Neural cell (in vitro differentiated cells): ENCODE data around the gene UQCC2. TPM values are rescaled to one million over a fixed set of nuclear protein-coding genes. Genes with fewer than 3 reads are reported as not detected.

ENCODE experiments used
- H2AFZ ChIP-seq: fragments of 200-600, 300-800 bp; sonication (generic), shearing (Covaris generic); 2 replicates; pipeline ENCODE4 v1.6.0; 2014; ENCODE audit warnings: low read depth, mild to moderate bottlenecking, antibody characterized with exemption, low read length, moderate library complexity
- H3F3A ChIP-seq: fragments of 200-600 bp; shearing (Covaris generic); 2 replicates; pipeline ENCODE4 v1.6.1; 2016; ENCODE audit warnings: mild to moderate bottlenecking, moderate library complexity, mixed read lengths, antibody characterized with exemption, low read length; ENCODE audit not compliant: insufficient read depth, poor library complexity, severe bottlenecking
- H3K27ac ChIP-seq: fragments of 200-600, 300-800 bp; sonication (generic), shearing (Covaris generic); 2 replicates; pipeline ENCODE4 v1.5.1; 2014; ENCODE audit warnings: mild to moderate bottlenecking, low read length, moderate library complexity
- H3K27me3 ChIP-seq: fragments of 300-800, 200-600 bp; sonication (generic), shearing (Covaris generic); 2 replicates; pipeline ENCODE4 v1.6.0; 2014; ENCODE audit warnings: mild to moderate bottlenecking, low read depth, low read length, moderate library complexity; ENCODE audit not compliant: insufficient read depth
- H3K36me3 ChIP-seq: fragments of 300-800, 200-600 bp; sonication (generic), shearing (Covaris generic); 2 replicates; pipeline ENCODE4 v1.5.1; 2014; ENCODE audit warnings: mild to moderate bottlenecking, antibody characterized with exemption, low read length, moderate library complexity; ENCODE audit not compliant: insufficient read depth
- H3K4me2 ChIP-seq: fragments of 300-800, 200-600 bp; sonication (generic), shearing (Covaris generic); 2 replicates; pipeline ENCODE4 v1.6.0; 2014; ENCODE audit warnings: mild to moderate bottlenecking, low read length
- H3K4me3 ChIP-seq: fragments of 300-800, 200-600 bp; sonication (generic), shearing (Covaris generic); 2 replicates; pipeline ENCODE4 v1.5.1; 2014; ENCODE audit warnings: mild to moderate bottlenecking, low read length, moderate library complexity
- H3K79me2 ChIP-seq: fragments of 200-600 bp; shearing (Covaris generic); replicated peaks from 2 replicates; pipeline ENCODE4 v1.6.0; 2014; ENCODE audit warnings: mild to moderate bottlenecking, low read length, moderate library complexity; ENCODE audit not compliant: insufficient read depth
- H3K9ac ChIP-seq: fragments of 300-800, 200-600 bp; sonication (generic), shearing (Covaris generic); 2 replicates; pipeline ENCODE4 v1.6.1; 2016; ENCODE audit warnings: mild to moderate bottlenecking, low read length, mixed read lengths
- H3K9me2 ChIP-seq: fragments of 200-600 bp; shearing (Covaris generic); 2 replicates; pipeline ENCODE4 v1.6.1; 2016; ENCODE audit warnings: mild to moderate bottlenecking, low read length, mixed read lengths; ENCODE audit not compliant: insufficient read depth
- H3K9me3 ChIP-seq: fragments of 200-600, 300-800 bp; sonication (generic), shearing (Covaris generic); 2 replicates; pipeline ENCODE4 v1.6.1; 2016; ENCODE audit warnings: mild to moderate bottlenecking, mixed run types, low read length, moderate library complexity, mixed read lengths
- H4K20me1 ChIP-seq: fragments of 200-600 bp; shearing (Covaris generic); 2 replicates; pipeline ENCODE4 v1.6.1; 2016; ENCODE audit warnings: mild to moderate bottlenecking, mixed run types; ENCODE audit not compliant: insufficient read depth
- EP300 ChIP-seq: fragments of 450-650 bp; conservative IDR thresholded peaks from 2 replicates; pipeline ENCODE4 v1.6.1; 2014; ENCODE audit warnings: antibody characterized with exemption, mild to moderate bottlenecking, moderate library complexity; ENCODE audit not compliant: poor library complexity, severe bottlenecking
- EZH2 ChIP-seq: fragments of 200-600, 300-800 bp; shearing (Covaris generic), sonication (generic); IDR thresholded peaks from 2 replicates; pipeline ENCODE4 v1.6.1; 2014; ENCODE audit warnings: antibody characterized with exemption, low read length, borderline replicate concordance, mild to moderate bottlenecking; ENCODE audit not compliant: insufficient read depth, poor library complexity, severe bottlenecking
- MXI1 ChIP-seq: fragments of 450-650 bp; conservative IDR thresholded peaks from 2 replicates; pipeline ENCODE4 v1.6.1; 2014; ENCODE audit warnings: antibody characterized with exemption, mild to moderate bottlenecking; ENCODE audit not compliant: poor library complexity, severe bottlenecking
- POLR2AphosphoS5 ChIP-seq: IDR thresholded peaks from 2 replicates; pipeline ENCODE4 v1.6.1; 2012
- RAD21 ChIP-seq: fragments of 450-650 bp; conservative IDR thresholded peaks from 2 replicates; pipeline ENCODE4 v1.6.1; 2014; ENCODE audit warnings: antibody characterized with exemption, mild to moderate bottlenecking, moderate library complexity
- SMC3 ChIP-seq: fragments of 450-650 bp; conservative IDR thresholded peaks from 2 replicates; pipeline ENCODE4 v1.6.1; 2014; ENCODE audit warnings: antibody characterized with exemption, mild to moderate bottlenecking, moderate library complexity; ENCODE audit not compliant: poor library complexity
- TAF1 ChIP-seq: IDR thresholded peaks from 2 replicates; pipeline ENCODE4 v1.6.1; 2012; ENCODE audit warnings: low read depth
- polyA plus RNA-seq: library from polyadenylated mRNA; depleted of rRNA; stranded (reverse); fragments of >200 nt; gene quantifications from 2 replicates; pipeline ENCODE4 v1.2.3, GENCODE V29; 2014
- TF ChIP-seq, protein P1 (sequence below): fragments of 450-650 bp; IDR thresholded peaks from 2 replicates; pipeline ENCODE4 v1.5.1; 2014; ENCODE audit warnings: antibody characterized with exemption, mild to moderate bottlenecking, moderate library complexity; ENCODE audit not compliant: poor library complexity, severe bottlenecking
- TF ChIP-seq, protein P2 (sequence below): IDR thresholded peaks from 2 replicates; pipeline ENCODE4 v1.6.1; 2012; ENCODE audit warnings: borderline replicate concordance

Gene UQCC2
- polyA plus RNA-seq, 1 donor from 2014 or later: 123 TPM

DNA sequence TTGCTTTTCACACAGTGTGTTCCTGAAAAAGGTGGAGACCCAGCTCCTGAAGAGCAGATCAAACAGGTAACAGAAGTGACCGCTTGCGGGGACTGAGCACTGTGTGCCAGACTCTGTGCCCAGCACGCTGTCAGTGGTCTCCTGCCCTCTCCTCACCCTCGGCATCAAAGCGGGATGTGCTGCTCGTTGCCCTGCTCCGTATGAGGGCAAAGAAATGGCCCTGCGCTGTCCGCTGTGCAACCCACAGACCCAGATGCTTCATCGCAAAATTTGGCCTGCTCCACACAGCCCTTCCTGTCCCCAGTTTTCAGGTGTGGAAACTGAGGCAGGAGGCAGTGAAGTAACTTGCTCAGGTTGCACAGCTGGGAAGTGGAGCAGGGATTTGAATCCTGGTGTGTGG lies 13.7 kb downstream of the UQCC2 start:
- Histone ChIP-seq H2AFZ (no peak overlapping the region), H3K9me2 (no peaks in the 10 kb centered on the region), H3K27me3 (no peaks in the 10 kb centered on the region), H3K27ac (no peak overlapping the region), H3F3A (no peaks in the 10 kb centered on the region), H3K79me2 (no peaks in the 10 kb centered on the region), H3K9ac (no peak overlapping the region), H3K36me3 (no peaks in the 10 kb centered on the region), H3K9me3 (no peaks in the 10 kb centered on the region), H3K4me2 (no peak overlapping the region), H4K20me1 (no peaks in the 10 kb centered on the region), H3K4me3 (no peak overlapping the region)
- no peak for TF ChIP-seq RAD21
- TF ChIP-seq, protein P1, sequence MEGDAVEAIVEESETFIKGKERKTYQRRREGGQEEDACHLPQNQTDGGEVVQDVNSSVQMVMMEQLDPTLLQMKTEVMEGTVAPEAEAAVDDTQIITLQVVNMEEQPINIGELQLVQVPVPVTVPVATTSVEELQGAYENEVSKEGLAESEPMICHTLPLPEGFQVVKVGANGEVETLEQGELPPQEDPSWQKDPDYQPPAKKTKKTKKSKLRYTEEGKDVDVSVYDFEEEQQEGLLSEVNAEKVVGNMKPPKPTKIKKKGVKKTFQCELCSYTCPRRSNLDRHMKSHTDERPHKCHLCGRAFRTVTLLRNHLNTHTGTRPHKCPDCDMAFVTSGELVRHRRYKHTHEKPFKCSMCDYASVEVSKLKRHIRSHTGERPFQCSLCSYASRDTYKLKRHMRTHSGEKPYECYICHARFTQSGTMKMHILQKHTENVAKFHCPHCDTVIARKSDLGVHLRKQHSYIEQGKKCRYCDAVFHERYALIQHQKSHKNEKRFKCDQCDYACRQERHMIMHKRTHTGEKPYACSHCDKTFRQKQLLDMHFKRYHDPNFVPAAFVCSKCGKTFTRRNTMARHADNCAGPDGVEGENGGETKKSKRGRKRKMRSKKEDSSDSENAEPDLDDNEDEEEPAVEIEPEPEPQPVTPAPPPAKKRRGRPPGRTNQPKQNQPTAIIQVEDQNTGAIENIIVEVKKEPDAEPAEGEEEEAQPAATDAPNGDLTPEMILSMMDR: no peak
- TF ChIP-seq TAF1: no peak
- TF ChIP-seq EP300: no peak
- TF ChIP-seq EZH2: no peak
- no peak for TF ChIP-seq MXI1
- TF ChIP-seq POLR2AphosphoS5: no peak
- TF ChIP-seq, protein P2, sequence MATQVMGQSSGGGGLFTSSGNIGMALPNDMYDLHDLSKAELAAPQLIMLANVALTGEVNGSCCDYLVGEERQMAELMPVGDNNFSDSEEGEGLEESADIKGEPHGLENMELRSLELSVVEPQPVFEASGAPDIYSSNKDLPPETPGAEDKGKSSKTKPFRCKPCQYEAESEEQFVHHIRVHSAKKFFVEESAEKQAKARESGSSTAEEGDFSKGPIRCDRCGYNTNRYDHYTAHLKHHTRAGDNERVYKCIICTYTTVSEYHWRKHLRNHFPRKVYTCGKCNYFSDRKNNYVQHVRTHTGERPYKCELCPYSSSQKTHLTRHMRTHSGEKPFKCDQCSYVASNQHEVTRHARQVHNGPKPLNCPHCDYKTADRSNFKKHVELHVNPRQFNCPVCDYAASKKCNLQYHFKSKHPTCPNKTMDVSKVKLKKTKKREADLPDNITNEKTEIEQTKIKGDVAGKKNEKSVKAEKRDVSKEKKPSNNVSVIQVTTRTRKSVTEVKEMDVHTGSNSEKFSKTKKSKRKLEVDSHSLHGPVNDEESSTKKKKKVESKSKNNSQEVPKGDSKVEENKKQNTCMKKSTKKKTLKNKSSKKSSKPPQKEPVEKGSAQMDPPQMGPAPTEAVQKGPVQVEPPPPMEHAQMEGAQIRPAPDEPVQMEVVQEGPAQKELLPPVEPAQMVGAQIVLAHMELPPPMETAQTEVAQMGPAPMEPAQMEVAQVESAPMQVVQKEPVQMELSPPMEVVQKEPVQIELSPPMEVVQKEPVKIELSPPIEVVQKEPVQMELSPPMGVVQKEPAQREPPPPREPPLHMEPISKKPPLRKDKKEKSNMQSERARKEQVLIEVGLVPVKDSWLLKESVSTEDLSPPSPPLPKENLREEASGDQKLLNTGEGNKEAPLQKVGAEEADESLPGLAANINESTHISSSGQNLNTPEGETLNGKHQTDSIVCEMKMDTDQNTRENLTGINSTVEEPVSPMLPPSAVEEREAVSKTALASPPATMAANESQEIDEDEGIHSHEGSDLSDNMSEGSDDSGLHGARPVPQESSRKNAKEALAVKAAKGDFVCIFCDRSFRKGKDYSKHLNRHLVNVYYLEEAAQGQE: no peak
- no peak for TF ChIP-seq SMC3

DNA sequence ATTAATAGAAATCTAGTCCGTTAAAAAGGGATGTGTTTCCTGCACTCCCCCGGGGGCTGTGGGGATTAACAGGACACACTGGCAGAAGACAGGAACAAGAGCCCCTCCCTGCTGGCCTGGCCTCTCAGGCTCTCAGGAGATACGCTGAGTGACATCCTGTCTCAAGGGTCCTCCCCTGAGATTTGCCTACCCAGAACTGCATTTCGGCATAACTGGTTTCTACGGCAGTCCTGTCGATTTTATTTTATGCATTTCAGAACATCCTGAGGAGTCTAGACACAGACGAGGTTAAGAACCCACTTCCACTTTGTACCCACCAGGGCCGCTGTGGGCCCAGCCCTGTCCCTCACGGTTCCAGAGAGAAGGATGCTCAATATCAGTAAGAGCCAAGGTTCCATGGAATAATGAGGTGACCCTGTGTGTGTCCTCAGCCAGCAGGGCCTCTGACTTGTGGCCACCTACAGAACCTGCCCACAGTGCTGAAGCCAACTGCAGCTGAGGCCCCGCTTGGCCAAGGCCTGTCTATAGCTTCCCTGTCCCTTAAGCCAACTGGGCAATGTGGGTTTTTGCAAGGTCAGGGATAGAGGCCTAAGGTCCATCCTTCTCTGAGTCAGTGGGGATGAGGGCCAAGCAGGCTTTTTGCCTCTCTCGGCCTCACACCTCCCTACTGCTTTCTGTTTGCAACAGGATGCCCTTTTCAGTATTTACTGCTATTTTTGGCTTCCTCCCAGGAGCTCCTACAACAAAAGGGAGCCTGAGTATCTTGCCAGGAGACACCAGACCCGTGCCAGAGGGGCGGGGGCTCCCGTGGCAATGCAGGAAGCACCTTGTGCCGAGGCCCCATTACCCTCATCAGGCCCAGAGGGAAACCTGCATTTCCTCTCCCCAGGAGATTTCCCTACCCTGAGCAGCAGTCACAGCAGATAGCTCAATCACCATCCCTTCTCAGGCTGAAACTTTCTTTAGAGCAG lies 14.7 kb downstream of the UQCC2 start:
- no peaks in the 10 kb centered on the region for H3K9me2 ChIP-seq
- no peaks in the 10 kb centered on the region for H3K79me2 ChIP-seq
- no peak overlapping the region for H3K9ac ChIP-seq
- H3K4me3 ChIP-seq: no peak overlapping the region
- H3K36me3 ChIP-seq: no peaks in the 10 kb centered on the region
- H3K27ac ChIP-seq: no peak overlapping the region
- no peaks in the 10 kb centered on the region for H4K20me1 ChIP-seq
- no peaks in the 10 kb centered on the region for H3K27me3 ChIP-seq
- TF ChIP-seq EP300 (no peak), TAF1 (no peak), EZH2 (no peak), POLR2AphosphoS5 (no peak), SMC3 (no peak), MXI1 (no peak), RAD21 (no peak)
- TF ChIP-seq, protein P1: no peak
- TF ChIP-seq, protein P2: no peak
- H3K4me2 ChIP-seq: no peak overlapping the region
- no peak overlapping the region for H2AFZ ChIP-seq
- H3K9me3 ChIP-seq: no peaks in the 10 kb centered on the region
- no peaks in the 10 kb centered on the region for H3F3A ChIP-seq
